ENCODE measurements around the gene AMPD3.

The AMPD3 gene

GRCh38 chr11:10439351-10439750 is 15.7 kb upstream of the AMPD3 start:
- DNase-seq, result no peak

GRCh38 chr11:10439924-10440323 is 15.1 kb upstream of the AMPD3 start:
- DNase-seq, result no peak

GRCh38 chr11:10440401-10440800 is 14.7 kb upstream of the AMPD3 start:
- DNase-seq, result no peak

GRCh38 chr11:10441091-10441490 is 14.0 kb upstream of the AMPD3 start:
- no peak for DNase-seq

- no peak for DNase-seq
Measured at GRCh38 chr11:10441652-10442503, 13.2 kb upstream of the AMPD3 start.

- no peak for DNase-seq
Measured at GRCh38 chr11:10443152-10443551, 11.9 kb upstream of the AMPD3 start.

GRCh38 chr11:10443721-10444235 is 11.3 kb upstream of the AMPD3 start:
- DNase-seq, result no peak

GRCh38 chr11:10444725-10445315 is 10.2 kb upstream of the AMPD3 start:
- no peak for DNase-seq

- DNase-seq, result no peak
Measured at GRCh38 chr11:10447445-10447844, 7.6 kb upstream of the AMPD3 start.

- no peak for DNase-seq
Measured at GRCh38 chr11:10450462-10451425, 4.3 kb upstream of the AMPD3 start.

- DNase-seq, result peak; percentile 89
Measured at GRCh38 chr11:10451426-10452116, 3.5 kb upstream of the AMPD3 start.

- no peak for DNase-seq
Measured at GRCh38 chr11:10452211-10452767, 2.8 kb upstream of the AMPD3 start.

- DNase-seq, result no peak
Measured at GRCh38 chr11:10453261-10453660, 1.8 kb upstream of the AMPD3 start.

- peak; percentile 75 for DNase-seq
Measured at GRCh38 chr11:10455637-10456487, 798 bp downstream of the AMPD3 start.

- peak; percentile 64 for DNase-seq
Measured at GRCh38 chr11:10456519-10456918, 1.5 kb downstream of the AMPD3 start.

GRCh38 chr11:10457901-10458300 is 2.8 kb downstream of the AMPD3 start:
- no peak for DNase-seq

- DNase-seq, result no peak
Measured at GRCh38 chr11:10459029-10459970, 4.2 kb downstream of the AMPD3 start.

GRCh38 chr11:10460611-10461275 is 5.7 kb downstream of the AMPD3 start:
- DNase-seq, result no peak

- no peak for DNase-seq
Measured at GRCh38 chr11:10461276-10461790, 6.3 kb downstream of the AMPD3 start.
